NCI-H1417 treated with DMSO at 0.1 percent for 48 hours (cell line): ENCODE data around the gene CRACR2A.
A peak's percentile ranks its signal among the peaks of the same experiment; 100 is the strongest.

ENCODE experiments used
- DNase-seq: peaks from one replicate; lab custom pipeline; 2025; lab: John Stamatoyannopoulos, UW

The CRACR2A gene

GRCh38 chr12:3752741-3753486, at the start of gene CRACR2A:
TSS of gene CRACR2A (minus strand) at chr12:3753109. CDS start at chr12:3696999, 56,110 bp downstream.
- DNase-seq: no peak

DNA sequence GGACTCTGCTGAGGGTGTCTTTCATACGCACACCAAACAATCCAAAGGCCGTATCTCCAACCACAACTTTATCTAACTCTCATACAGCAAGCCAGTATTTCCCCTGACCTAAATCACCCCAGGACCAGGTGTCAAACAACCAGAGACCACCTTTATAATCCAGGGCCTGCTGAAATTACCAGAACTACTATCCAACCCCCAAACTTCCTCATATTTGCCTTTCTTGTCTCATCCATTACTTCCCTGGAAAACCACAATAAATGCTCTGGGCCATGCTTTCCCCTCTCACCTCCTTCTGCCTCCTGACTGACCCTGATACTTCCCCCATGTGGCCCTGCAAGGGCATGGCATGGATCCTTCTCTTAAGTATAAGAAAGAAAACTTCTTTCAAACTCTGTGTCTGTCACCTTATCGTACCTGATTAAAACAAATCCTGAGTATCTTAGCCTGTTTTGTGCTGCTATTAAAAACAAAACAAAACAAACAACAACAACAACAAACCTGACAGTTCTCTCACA, 44.7 kb upstream of the CRACR2A start:
- no peak for DNase-seq

GRCh38 chr12:3795492-3796133, 42.7 kb upstream of the CRACR2A start:
- DNase-seq: peak; percentile 57

DNA sequence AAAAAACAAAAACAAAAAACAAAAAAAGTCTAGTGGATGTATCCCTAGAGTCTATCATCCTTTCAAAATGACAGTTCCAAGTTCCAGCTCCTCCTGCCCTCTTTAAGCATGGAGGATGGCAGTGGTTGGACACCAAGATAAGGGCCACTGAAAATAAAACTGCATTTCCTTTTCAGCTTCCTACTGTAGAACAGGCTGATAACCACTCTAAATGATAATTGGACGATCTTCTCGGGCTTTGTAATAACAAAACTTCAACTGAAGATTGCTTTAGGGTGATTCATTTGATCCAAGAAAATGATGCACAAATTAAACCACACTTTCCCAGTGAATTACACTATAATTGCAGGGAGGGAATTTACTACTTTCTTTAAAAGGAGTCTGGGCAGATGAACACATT, 42.2 kb upstream of the CRACR2A start:
- DNase-seq: no peak

DNA sequence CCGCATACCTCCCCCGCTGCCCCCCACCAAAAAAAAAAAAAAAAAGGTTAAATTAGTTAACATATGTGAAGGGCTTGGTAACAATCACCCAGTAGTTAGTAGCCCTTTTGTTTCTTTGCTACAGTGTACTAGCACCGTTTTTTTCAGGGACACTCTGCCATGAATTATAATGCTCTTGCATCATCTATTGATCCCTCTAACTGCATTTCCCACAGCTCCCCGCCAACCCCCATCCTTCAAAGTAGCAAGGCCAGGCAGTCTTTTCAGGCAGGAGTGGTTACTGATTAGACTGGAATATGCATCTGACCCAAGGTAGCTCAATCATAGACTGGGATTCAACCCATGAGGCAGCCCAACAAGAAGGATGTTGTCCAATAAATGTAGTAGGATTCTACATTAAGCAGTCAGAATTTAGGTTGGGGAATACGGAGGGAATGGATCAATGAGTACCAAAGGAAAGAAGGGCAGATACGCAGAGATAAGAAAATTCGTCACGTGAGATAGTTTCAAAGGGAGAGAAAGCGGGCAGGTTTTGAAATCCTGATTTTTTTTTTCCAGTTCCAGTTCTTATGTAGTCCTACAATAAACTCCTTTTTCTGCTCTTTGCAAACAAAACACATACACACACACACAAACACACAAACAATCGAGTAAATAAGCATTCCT, 39.8 kb upstream of the CRACR2A start:
- DNase-seq: no peak

GRCh38 chr12:3791256-3791874, 38.5 kb upstream of the CRACR2A start:
- DNase-seq: no peak

DNA sequence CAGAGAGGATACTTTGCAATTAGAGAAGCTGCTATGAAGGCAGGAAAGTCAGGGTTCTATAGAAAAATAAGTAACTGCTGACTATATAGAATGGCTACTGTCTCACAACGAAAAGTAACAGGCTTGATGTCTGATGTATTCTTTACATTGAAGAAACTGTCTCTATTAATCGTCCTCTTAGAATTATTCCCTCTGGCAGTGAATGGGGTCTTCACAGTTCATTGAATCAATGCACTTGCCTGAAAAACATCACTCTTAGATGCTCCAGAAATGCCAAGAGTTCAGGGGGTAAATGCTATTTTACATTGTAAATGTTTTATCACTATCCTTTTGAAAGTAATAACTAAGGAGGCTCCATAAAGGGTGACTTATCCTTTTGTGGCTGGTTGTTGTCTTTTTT, 37.7 kb upstream of the CRACR2A start:
- no peak for DNase-seq

- DNase-seq: no peak
These were observed 36.9 kb upstream of the CRACR2A start for GRCh38 chr12:3789838-3790237.

- DNase-seq: peak; percentile 28
These were observed 24.4 kb upstream of the CRACR2A start for GRCh38 chr12:3777206-3777809.

- DNase-seq: no peak
These were observed 22.6 kb upstream of the CRACR2A start for GRCh38 chr12:3775385-3776035.

GRCh38 chr12:3772380-3772779, 19.5 kb upstream of the CRACR2A start:
- no peak for DNase-seq

DNA sequence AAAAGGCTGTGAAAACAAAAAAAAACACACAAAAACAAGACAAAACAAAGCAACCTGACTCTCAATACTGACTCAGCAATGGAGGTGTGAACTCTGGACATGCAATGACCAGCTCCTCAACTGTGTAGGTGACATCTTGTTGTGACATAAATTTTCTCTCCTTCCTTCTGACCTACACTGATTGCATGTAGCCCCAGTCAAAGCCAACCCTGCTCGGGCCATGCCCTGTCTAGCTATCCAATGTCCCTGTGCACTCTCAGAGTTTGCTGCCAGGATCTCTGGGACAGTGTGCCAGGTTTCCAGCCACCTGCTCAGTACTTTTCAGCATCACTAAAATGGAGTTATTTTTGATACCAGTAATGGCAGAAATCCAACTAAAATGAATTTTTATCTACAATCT, 18.9 kb upstream of the CRACR2A start:
- no peak for DNase-seq

DNA sequence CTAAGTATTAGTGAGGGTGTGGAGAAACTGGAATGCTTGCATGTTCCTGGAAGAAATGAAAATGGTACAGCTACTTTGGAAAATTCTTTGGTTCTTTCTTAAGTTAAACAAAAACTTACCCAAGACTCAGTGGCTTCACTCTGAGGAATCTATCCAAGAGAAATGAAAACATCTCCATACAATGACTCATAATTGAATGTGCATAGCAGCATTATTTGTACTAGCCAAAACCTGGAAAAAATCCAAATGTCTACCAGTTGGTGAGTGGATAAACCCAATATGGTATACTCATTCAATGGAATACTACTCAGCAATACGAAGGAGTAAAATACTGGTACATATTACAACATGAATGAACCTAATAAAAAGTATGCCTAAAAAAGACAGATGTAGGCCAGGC, 18.0 kb upstream of the CRACR2A start:
- DNase-seq: no peak

DNA sequence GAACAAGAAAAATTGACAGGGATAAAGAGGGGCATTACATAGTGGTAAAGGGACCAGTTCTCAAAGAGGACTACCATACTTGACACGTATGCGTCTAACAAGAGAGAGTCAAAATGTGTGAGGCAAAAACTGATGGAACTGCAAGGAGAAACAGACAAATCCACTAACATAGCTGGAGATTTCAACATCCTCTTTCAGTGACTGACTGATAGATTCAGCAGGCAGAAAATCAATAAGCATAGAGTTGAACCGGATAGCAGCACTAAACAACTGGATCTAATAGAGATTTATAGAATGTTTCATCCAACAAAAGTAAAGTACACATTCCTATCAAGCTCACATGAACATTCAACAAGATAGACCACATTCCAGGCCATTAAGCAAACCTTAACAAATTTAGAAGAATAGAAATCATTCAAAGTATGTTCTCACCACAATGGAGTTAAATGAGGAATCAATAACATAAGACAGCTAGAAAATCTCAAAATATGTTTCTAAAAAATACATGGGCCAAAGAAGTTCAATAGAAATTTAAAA, 16.1 kb upstream of the CRACR2A start:
- no peak for DNase-seq

DNA sequence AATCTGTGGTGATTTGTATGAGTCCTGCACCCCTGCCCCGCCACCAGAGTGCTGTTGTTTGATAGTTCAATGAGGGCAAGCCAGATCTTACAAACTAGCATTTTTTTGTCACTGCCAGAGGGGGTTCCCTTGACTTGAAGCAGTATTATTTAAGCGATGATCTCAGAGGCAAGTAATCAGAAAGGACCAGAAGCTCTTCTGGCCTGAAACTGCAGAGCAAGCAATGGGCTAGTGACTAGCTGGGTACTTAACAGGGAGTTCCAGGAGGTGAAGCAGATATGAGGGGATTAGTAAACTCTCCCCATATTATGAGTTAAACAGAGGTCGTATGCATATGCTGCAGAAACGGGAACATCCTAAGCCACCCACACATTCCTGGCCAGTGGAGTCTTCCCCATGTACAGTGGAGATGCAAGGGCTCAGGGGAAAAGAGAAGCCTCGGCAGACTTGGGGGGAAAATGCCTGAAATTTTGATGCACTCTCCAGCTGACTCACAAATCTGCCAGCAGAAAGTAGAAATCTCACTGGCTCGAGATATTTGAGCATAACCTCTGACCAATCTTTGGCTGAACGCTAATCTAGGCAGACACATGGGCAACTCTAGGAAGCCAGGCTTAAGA, 8.3 kb upstream of the CRACR2A start:
- DNase-seq: no peak

- DNase-seq: no peak
These were observed 7.0 kb upstream of the CRACR2A start for GRCh38 chr12:3759878-3760277.

GRCh38 chr12:3757261-3757660, 4.4 kb upstream of the CRACR2A start:
- DNase-seq: no peak

- DNase-seq: no peak
These were observed 3.0 kb upstream of the CRACR2A start for GRCh38 chr12:3755898-3756297.

- no peak for DNase-seq
These were observed 805 bp upstream of the CRACR2A start for GRCh38 chr12:3753544-3754284.

GRCh38 chr12:3752096-3752709, 706 bp downstream of the CRACR2A start:
- DNase-seq: no peak
